DMS114 treated with DMSO at 0.1 percent for 48 hours (cell line): Measurements from ENCODE around the gene FAM124A.

Source experiments
- DNase-seq: peaks from one replicate; lab custom pipeline; 2025; ENCODE audit not compliant: unreplicated experiment; lab: John Stamatoyannopoulos, UW

Gene FAM124A

GRCh38 chr13:51332566-51333361 lies 110.6 kb downstream of the FAM124A start:
- DNase-seq: no peak

GRCh38 chr13:51333421-51333820 lies 111.2 kb downstream of the FAM124A start:
- no peak for DNase-seq

GRCh38 chr13:51333826-51334225 lies 111.6 kb downstream of the FAM124A start:
- no peak for DNase-seq
